Transverse colon (tissue), 4 donors: ENCODE measurements around the gene PRPH. TPM values are rescaled to one million over a fixed set of nuclear protein-coding genes. Genes with fewer than 3 reads are reported as not detected.
"Not testable (repeated sequence)": the region's sequence is repeated elsewhere in the genome, so short reads cannot be mapped to it uniquely, and the experiment has no call there.

ENCODE experiments used
- DNase-seq: peaks from one replicate; pipeline ENCODE4 v3.0.0-alpha.2; 2019
- H3K27ac ChIP-seq, 4 donors: fragments of 200-600 bp; sonication (generic); 2 replicates each; pipeline ENCODE4 v1.5.1; 2016 to 2018; ENCODE audit warnings: inconsistent platforms in 4 of 4
- H3K27me3 ChIP-seq: fragments of 200-600 bp; sonication (generic); 2 replicates; pipeline ENCODE4 v1.5.1; 2017; ENCODE audit warnings: inconsistent platforms
- H3K36me3 ChIP-seq, 4 donors: fragments of 200-600 bp; sonication (generic); 2 replicates each; pipeline ENCODE4 v1.5.1; 2017 to 2019; ENCODE audit warnings: inconsistent platforms in 4 of 4
- H3K4me1 ChIP-seq, 4 donors: fragments of 200-600 bp; sonication (generic); 2 replicates each; pipeline ENCODE4 v1.5.1; 2017 to 2020; ENCODE audit warnings: inconsistent platforms in 4 of 4
- H3K4me3 ChIP-seq, 4 donors: fragments of 200-600 bp; sonication (generic); 1 replicate in 1 of 4; 2 replicates in 3 of 4; pipeline versions ENCODE4 v1.5.1 to v1.6.1; 2017 to 2019; ENCODE audit warnings: inconsistent platforms in 4 of 4
- H3K9me3 ChIP-seq, 2 donors: fragments of 200-600 bp; sonication (generic); 2 replicates each; pipeline ENCODE4 v1.5.1; 2017 to 2019; ENCODE audit warnings: inconsistent platforms in 2 of 2
- CTCF ChIP-seq, 5 experiments: fragments of 200-600 bp in 3 of 5; fragments of 450-650 bp in 2 of 5; sonication (generic) in 3 of 5; IDR thresholded peaks; 1 replicate in 2 of 5; 2 replicates in 3 of 5; pipeline ENCODE4 v1.5.1; 2016 to 2017; ENCODE audit warnings: antibody characterized with exemption in 5 of 5, inconsistent platforms in 3 of 5, mild to moderate bottlenecking in 2 of 5, moderate library complexity in 1 of 5
- EP300 ChIP-seq: sonication (generic); formaldehyde crosslinking; IDR thresholded peaks from one replicate; pipeline ENCODE4 v1.6.1; 2017; ENCODE audit warnings: antibody characterized with exemption, low read depth
- POLR2A ChIP-seq: fragments of 450-650 bp; IDR thresholded peaks from one replicate; pipeline ENCODE4 v1.6.1; 2016; ENCODE audit warnings: antibody characterized with exemption, mild to moderate bottlenecking, moderate library complexity
- POLR2AphosphoS5 ChIP-seq, 3 donors: sonication (generic); formaldehyde crosslinking; IDR thresholded peaks; one replicate each; pipeline ENCODE4 v1.6.1; 2016; ENCODE audit warnings: antibody characterized with exemption in 3 of 3
- WGBS, 2 donors: methylation state at CpG; one replicate each; pipeline ENCODE4 v1.1.5; 2018; ENCODE audit warnings: low coverage in 1 of 2; 5-methylcytosine and 5-hydroxymethylcytosine counted together
- in situ Hi-C, 4 donors: fragments of 200-750 bp; cut with MboI; loops; one replicate each; pipeline versions ENCODE4 v1.15.0 to v1.15.1; 2017; ENCODE audit warnings: low sequenced_read_pairs in 3 of 4, low pct_ligation_motif_present in 1 of 4, low pct_unique_long_range_greater_than_20kb in 1 of 4
- intact Hi-C: fragments of 100-400 bp; cut with DNase I; formaldehyde crosslinking; loops from one replicate; pipeline ENCODE4 v1.15.1; 2023; ENCODE audit warnings: low total_unique reads
- total RNA-seq, 4 donors: library from RNA; depleted of rRNA; stranded (reverse); fragments of >200 nt; gene quantifications; one replicate each; pipeline ENCODE4 v1.1.0, GENCODE V29; 2016

Gene PRPH
- total RNA-seq, 4 donors from 2014 or later = 7.9 to 18.7 (median 10.5) TPM

GRCh38 chr12:49255857-49256637 lies 38.9 kb upstream of the PRPH start:
- Histone ChIP-seq H3K9me3 (no peaks in the 10 kb centered on the region), H3K27me3 (no peaks in the 10 kb centered on the region), H3K27ac (no peak overlapping the region), H3K4me1 (no peaks in the 10 kb centered on the region), H3K4me3 (no peak overlapping the region), H3K36me3 (no peaks in the 10 kb centered on the region)
- in situ Hi-C loops (no loop called here), intact Hi-C loops (no loop called here)
- no peak for TF ChIP-seq EP300
- TF ChIP-seq POLR2AphosphoS5 (IDR thresholded peaks at IDR 0.05) = no peak
- TF ChIP-seq POLR2A = no peak
- WGBS, 2 donors = 85 to 87% methylated on average over 7 to 11 of the region's 11 CpGs
- no peak for DNase-seq

GRCh38 chr12:49257508-49258184 lies 37.3 kb upstream of the PRPH start:
- DNase-seq, H3K9me3 ChIP-seq, intact Hi-C loops, H3K4me3 ChIP-seq, H3K4me1 ChIP-seq, H3K27me3 ChIP-seq, H3K36me3 ChIP-seq, in situ Hi-C loops, H3K27ac ChIP-seq: not testable (repeated sequence)
- WGBS, 2 donors = 86 to 92% methylated on average over 9 to 10 of the region's 10 CpGs

- Histone ChIP-seq H3K27me3 (no peaks in the 10 kb centered on the region), H3K27ac (no peak overlapping the region), H3K36me3 (no peaks in the 10 kb centered on the region), H3K4me1 (peaks cover 0 to 10% (median 3%) of the 10 kb centered on the region in 4 donors), H3K4me3 (no peak overlapping the region), H3K9me3 (no peaks in the 10 kb centered on the region)
- WGBS, 2 donors = 90 to 100% methylated on average over 2 to 4 of the region's 4 CpGs
- no peak for DNase-seq
- intact Hi-C loops (no loop called here), in situ Hi-C loops (no loop called here)
- TF ChIP-seq CTCF (IDR thresholded peaks at IDR 0.05) (no peak), POLR2A (no peak), EP300 (no peak), POLR2AphosphoS5 (IDR thresholded peaks at IDR 0.05) (no peak)
Measured at GRCh38 chr12:49259452-49259851, 35.5 kb upstream of the PRPH start.

GRCh38 chr12:49260166-49260565 lies 34.8 kb upstream of the PRPH start:
- TF ChIP-seq POLR2AphosphoS5 (IDR thresholded peaks at IDR 0.05) = no peak
- TF ChIP-seq CTCF (IDR thresholded peaks at IDR 0.05) = no peak
- no peak for TF ChIP-seq EP300
- no peak for TF ChIP-seq POLR2A
- H3K9me3 ChIP-seq = no peaks in the 10 kb centered on the region
- no peaks in the 10 kb centered on the region for H3K27me3 ChIP-seq
- H3K4me3 ChIP-seq = no peak overlapping the region
- no peak overlapping the region for H3K27ac ChIP-seq
- H3K36me3 ChIP-seq = no peaks in the 10 kb centered on the region
- in situ Hi-C loops (no loop called here), intact Hi-C loops (no loop called here)
- peaks cover 0 to 10% (median 3%) of the 10 kb centered on the region in 4 donors for H3K4me1 ChIP-seq
- DNase-seq = no peak
- 62 to 69% methylated on average over 3 of the region's 3 CpGs for WGBS, 2 donors

- Histone ChIP-seq H3K27ac (no peak overlapping the region), H3K27me3 (no peaks in the 10 kb centered on the region), H3K36me3 (no peaks in the 10 kb centered on the region), H3K4me3 (no peak overlapping the region), H3K4me1 (peaks cover 0 to 11% (median 3%) of the 10 kb centered on the region in 4 donors), H3K9me3 (no peaks in the 10 kb centered on the region)
- no peak for TF ChIP-seq CTCF (IDR thresholded peaks at IDR 0.05)
- no peak for TF ChIP-seq POLR2AphosphoS5 (IDR thresholded peaks at IDR 0.05)
- TF ChIP-seq POLR2A = no peak
- TF ChIP-seq EP300 = no peak
- 90 to 92% methylated on average over 6 to 11 of the region's 11 CpGs for WGBS, 2 donors
- intact Hi-C loops (no loop called here), in situ Hi-C loops (no loop called here)
- DNase-seq = no peak
Measured at GRCh38 chr12:49260571-49261363, 34.2 kb upstream of the PRPH start.
